GM18499 (cell line): ENCODE results near the gene AMHR2.
"Not testable (repeated sequence)": the region's sequence is repeated elsewhere in the genome, so short reads cannot be mapped to it uniquely, and the experiment has no call there.

Source experiments
- ATAC-seq: cut with Tn5 transposase; IDR thresholded peaks from one replicate; pipeline ENCODE4 v1.9.1; 2021; ENCODE audit warnings: moderate number of reproducible peaks; ENCODE audit not compliant: insufficient read depth, unreplicated experiment

AMHR2 gene

DNA sequence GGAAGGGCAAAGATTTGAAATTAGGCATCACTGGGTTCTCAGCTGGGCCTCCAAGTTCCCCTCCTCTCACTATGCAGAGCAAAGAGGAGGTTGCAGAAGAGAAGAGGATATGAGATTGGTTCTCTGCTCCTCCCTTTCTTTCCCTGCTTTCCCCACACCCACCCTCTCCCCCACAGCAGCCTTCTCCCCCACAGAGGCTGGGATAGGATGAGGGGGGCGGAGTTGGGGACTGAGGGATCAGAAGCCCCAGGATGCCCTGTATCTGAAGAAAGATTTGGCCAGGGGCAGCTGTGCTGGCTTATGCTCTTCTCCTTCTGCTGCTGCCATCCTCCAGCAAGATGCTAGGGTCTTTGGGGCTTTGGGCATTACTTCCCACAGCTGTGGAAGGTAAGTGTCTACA lies at the start of gene AMHR2:
TSS of gene AMHR2 (plus strand) at position 259 of the 400 bp plus-strand sequence. CDS start at position 339, 80 bp downstream.
- no peak for ATAC-seq

DNA sequence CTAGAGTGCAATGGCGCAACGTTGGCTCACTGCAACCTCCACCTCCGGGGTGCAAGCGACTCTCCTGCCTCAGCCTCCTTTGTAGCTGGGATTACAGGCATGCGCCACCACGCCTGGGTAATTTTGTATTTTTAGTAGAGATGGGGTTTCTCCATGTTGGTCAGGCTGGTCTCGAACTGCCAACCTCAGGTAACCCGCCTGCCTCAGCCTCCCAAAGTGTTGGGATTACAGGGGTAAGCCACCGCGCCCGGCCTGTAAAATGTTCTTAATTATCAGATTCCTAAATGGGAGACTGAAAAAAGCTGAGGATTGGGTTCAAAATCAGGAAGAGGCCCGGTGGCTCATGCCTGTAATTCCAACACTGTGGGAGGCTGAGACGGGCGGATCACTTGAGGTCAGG lies 49.4 kb upstream of the AMHR2 start:
- ATAC-seq: not testable (repeated sequence)

DNA sequence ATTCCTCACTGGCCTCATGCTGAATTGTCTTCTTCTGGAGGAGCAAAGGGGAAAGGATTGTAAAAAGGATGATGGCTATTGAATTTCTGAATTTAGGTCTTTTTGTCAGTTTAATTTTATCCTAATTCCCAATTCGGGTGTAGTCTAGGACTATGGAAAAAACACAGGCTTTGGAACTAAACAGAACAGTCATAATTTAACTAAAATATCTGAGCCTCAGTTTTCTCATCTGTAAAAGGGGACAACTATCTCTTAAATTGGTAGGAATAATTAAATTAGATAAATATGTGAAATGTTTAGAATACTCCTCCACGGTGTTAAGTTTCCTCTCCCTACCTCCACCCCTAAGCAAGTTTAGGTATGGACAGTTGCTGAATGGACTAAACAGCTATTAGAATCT lies 46.9 kb upstream of the AMHR2 start:
- ATAC-seq: no peak

DNA sequence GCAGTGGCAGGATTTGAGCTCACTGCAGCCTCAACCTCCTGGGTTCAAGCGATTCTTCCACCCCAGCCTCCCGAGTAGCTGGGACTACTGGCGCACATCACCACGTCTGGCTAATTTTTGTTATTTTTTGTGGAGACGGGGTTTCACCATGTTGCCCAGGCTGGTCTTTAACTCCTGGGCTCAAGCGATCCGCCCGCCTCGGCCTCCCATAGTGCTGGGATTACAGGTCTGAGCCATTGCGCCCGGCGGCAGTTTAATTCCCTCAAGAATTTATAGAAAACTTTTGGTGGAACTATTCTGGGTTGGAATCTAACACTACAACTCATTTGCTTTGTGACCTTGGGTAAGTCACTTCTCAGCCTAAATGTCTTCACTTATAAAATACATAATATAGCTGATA lies 45.4 kb upstream of the AMHR2 start:
- ATAC-seq: no peak

DNA sequence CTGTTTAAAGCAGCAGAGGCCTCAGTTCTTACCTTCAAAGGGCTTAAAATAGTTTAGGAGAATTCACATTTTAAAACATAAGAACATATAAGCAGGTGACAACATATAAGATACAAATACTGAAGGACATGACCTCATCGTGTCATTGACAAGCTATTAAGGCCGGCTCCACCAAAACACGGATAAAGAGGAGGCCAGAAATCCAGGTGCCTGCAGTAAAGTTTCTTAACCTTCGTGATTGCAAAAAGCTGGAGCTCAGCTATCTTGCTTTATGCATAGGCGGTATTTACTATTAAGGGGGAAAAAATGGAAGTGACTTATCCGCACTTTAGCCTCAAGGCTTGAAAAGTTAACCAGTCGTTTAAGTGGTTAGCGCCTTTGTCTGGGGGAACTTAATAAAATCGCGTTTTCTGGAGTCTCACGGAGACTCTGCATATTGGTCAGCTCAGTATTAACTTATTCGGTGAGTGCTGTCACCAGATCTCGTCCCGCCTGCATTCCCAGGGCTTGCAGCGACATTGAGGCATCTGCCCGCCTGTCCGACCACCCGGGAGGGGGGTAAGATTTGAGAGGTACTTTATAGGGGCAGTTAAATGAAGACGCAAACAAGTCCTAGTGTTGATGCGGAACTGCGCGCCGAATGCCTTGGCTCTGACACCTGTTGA lies 44.8 kb upstream of the AMHR2 start:
- no peak for ATAC-seq

DNA sequence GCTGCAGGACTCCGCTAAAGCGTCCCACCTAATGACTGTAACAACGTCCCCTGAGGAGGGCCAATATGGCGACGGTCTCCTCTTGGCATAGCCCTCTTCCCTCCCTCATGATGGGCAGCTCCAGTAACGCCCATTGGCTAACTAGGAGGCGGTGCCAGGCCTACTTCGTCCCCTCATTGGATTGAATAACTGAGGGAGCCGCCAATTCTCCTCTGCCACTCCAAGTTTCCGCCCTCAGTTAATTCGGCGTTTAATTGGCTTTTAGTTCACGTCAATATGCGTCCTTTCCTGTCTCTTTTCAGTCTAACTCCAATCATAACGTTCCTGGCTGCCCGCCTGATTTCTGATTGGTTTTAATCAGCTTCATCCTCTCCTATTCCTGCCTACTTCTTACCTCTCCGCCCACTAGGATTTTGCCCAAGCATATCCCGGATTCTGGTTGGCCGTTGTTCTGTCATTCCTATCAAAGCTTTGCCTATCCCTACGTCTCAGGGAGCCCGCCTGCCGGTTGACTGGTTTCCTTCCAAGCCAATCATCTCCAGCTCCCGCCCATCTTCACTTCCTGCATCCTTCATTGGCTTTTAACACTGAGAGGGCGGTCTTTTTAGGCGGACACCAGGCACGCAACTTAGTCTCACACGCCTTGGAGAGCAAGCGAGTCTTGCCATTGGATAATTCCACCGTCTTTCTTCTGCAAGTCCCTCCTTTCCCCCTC lies 44.1 kb upstream of the AMHR2 start:
- ATAC-seq: peak; percentile 77

DNA sequence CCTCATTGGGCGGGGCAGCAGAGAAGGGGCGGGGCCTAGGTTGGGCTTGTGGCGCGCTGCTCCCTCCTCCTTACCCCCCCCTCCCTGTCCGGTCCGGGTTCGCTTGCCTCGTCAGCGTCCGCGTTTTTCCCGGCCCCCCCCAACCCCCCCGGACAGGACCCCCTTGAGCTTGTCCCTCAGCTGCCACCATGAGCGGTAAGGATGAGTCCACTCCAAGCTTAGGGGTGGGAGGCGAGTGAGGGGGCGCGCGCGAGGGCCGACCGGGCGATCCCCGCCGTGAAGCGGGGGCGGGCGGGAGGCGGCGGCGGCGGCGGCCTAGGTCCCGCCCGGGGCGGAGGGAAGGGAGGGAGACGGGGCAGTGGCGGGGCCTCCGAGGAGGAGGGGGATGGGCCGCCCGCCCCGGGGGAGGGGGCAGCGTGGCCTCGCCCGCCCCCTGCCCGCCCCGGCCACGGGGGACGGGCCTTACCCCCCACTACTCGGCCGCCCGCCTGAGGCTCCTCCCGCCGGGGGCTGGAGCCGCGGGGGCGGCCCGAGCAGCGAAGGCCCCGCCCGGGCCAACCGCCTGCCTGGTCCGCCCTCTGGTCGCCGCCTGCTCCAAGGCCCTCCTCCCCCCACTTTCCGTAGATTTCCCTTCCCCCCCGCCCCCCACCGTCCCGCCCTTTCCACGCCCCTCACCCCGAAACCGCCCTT lies 43.4 kb upstream of the AMHR2 start, which contains the start of gene SP1:
TSS of gene SP1 (plus strand) at position 73 of the 690 bp plus-strand sequence. CDS start at position 189, 116 bp downstream.
- no peak for ATAC-seq

DNA sequence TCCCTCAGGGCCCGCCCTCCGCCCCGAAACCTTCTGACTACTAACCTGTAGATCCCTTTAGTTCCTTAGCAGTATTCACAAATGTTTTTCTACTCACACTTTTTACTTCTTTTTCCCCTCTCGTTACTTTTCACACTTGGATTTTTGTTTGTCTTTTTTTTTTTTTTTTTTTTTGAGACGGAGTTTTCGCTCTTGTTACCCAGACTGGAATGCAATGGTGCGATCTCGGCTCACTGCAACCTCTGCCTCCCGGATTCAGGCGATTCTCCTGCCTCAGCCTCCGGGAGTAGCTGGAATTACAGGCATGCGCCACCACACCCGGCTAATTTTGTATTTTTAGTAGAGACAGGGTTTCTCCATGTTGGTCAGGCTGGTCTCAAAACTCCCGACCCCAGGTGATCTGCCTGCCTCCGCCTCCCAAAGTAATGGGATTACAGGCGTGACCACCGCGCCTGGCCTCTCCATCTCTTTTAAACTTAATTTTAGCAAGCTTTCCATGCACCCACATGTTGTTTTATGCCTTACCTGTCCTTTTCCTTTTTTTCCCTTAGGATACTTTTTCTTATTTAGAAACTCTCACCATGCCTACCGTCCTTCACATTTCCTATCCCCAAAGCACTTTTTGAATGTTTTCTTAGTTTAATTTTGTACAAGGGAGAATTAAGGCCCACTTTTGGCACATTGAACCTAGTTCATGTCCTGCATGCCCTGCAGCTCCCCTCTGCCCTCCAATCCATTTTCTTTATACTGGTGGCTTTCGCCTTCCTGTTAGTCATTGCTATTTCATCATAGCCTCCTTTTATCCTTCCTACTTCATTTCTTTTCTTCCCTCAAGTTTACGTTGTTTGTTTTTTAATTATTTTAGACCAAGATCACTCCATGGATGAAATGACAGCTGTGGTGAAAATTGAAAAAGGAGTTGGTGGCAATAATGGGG lies 42.6 kb upstream of the AMHR2 start:
- no peak for ATAC-seq

DNA sequence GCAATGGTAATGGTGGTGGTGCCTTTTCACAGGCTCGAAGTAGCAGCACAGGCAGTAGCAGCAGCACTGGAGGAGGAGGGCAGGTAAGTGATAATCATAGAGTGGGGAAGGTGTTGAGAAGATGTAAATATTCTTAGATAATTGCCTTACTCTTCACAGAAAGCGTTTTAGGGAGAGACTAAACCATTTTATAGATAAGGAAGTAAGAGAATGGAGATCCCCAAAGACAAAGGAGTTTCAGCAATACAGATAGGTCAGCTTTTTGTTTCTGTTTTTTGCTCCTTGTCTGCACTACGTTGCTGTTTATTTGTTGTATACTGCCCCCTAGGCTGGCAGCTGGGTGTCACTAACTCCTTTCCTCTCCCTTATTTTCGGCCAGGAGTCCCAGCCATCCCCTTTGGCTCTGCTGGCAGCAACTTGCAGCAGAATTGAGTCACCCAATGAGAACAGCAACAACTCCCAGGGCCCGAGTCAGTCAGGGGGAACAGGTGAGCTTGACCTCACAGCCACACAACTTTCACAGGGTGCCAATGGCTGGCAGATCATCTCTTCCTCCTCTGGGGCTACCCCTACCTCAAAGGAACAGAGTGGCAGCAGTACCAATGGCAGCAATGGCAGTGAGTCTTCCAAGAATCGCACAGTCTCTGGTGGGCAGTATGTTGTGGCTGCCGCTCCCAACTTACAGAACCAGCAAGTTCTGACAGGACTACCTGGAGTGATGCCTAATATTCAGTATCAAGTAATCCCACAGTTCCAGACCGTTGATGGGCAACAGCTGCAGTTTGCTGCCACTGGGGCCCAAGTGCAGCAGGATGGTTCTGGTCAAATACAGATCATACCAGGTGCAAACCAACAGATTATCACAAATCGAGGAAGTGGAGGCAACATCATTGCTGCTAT lies 41.7 kb upstream of the AMHR2 start:
- ATAC-seq: no peak

DNA sequence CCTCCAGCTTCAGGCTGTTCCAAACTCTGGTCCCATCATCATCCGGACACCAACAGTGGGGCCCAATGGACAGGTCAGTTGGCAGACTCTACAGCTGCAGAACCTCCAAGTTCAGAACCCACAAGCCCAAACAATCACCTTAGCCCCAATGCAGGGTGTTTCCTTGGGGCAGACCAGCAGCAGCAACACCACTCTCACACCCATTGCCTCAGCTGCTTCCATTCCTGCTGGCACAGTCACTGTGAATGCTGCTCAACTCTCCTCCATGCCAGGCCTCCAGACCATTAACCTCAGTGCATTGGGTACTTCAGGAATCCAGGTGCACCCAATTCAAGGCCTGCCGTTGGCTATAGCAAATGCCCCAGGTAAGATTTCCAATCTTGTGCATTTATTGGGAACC lies 40.4 kb upstream of the AMHR2 start:
- no peak for ATAC-seq

DNA sequence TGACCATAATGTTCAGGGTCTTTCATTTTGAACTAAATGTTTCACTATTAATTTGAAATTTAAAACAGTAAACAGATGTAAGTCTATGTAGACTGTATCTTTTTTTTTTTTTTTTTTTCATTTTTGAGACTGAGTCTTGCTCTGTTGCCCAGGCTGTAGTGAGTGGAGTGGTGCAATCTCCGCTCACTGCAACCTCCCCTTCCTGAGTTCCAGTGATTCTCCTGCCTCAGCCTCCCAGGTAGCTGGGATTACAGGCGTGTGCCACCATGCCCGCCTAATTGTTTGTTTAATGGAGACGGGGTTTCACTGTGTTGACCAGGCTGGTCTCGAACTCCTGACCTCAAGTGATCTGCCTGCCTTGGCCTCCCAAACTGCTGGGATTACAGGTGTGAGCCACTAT lies 37.3 kb upstream of the AMHR2 start:
- ATAC-seq: not testable (repeated sequence)

DNA sequence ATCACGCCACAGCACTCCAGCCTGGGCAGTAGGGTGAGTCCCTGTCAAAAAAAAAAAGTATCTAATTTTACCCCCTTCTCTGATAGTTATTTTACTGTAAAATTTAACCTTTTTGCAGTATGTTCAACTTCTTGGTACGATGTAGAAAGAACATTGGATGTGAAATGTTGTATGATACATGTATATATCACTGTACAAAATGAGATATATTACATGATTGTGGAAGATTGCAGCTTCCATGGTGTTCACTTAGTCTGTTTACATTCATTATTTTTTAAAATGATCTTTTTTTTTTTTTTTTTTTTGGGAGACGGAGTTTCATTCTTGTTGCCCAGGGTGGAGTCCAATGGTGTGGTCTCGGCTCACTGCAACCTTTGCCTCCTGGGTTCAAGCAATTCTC lies 34.7 kb upstream of the AMHR2 start:
- ATAC-seq: no peak

DNA sequence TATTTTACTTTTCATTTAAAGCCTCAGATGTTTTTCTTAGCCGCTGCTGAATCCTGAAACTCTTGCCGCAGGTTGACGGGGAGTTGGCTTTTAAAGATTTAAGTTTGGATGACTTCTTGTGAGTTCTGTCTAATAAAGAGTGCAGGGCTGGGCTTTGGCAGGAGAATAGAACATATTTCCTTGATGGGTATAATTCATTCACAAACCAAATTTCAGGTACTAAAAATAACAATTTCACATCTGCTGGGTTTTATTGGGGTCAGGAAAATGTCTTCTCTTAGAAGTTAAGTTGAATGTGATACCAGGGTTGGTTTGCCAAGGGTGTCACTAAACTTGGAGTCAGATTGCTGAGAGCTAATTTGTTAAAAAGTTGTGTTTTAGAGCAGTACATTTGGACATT lies 34.0 kb upstream of the AMHR2 start:
- ATAC-seq: no peak

DNA sequence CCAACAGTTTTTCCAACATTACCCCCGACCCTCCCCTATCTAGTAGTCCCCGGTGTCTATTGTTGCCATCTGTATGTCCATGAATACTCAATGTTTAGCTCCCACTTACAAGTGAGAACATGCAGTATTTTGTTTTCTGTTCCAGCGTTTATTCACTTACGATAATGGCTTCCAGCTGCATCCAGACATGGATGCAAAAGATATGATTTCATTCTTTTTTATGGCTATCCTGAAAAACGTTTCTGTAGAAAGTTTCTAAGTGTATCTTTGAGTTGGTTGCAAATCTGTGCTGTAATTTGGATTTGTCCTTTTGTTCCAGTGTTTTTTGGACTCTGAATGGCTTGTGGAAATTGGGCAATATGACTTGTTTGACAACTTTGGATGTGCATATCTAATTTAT lies 31.9 kb upstream of the AMHR2 start:
- no peak for ATAC-seq

DNA sequence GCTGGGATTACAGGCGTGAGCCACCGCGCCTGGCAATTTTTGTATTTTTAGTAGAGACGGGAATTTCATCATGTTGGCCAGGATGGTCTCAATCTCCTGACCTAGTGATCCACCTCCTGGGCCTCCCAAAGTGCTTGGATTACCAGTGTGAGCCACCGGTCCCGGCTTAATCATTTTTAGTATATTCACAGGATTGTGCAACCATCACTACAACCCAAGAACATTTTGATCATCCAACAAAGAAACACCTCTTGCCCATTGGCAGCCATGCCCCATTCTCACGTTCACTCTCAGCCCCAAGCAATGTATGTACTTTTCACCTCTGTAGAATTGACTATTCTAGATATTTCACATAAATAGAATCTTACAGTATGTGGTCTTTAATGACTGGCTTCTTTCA lies 23.8 kb upstream of the AMHR2 start:
- no peak for ATAC-seq

DNA sequence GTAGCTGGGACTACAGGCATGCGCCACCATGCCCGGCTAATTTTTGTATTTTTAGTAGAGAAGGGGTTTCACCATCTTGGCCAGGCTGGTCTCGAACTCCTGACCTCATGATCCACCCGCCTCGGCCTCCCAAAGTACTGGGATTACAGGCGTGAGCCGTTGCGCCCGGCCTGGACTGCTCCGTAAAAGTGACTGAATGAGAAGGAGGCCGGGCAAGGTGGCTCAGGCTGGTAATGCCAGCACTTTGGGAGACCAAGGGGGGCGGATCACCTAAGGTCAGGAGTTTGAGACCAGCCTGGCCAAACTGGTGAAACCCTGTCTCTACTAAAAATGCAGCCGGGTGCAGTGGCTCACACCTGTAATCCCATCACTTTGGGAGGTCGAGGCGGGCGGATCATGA lies 21.3 kb upstream of the AMHR2 start:
- ATAC-seq: not testable (repeated sequence)

DNA sequence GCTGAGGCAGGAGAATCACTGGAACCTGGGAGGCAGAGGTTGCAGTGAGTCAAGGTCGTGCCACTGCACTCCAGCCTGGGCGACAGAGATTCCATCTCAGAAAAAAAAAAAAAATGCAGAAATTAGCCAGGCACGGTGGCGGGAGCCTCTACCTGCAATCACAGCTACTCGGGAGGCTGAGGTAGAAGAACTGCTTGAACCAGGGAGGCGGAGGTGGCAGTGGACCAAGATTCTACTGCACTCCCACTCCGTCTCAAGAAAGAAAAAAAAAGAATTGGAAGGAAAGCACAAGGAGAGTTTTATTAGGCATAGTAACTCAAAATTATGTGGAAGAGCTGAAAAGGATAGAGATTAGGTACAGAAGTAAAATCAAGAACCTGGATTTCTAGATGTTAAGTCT lies 20.8 kb upstream of the AMHR2 start:
- no peak for ATAC-seq

DNA sequence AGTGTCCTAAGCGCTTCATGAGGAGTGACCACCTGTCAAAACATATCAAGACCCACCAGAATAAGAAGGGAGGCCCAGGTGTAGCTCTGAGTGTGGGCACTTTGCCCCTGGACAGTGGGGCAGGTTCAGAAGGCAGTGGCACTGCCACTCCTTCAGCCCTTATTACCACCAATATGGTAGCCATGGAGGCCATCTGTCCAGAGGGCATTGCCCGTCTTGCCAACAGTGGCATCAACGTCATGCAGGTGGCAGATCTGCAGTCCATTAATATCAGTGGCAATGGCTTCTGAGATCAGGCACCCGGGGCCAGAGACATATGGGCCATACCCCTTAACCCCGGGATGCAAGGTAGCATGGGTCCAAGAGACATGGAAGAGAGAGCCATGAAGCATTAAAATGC lies 12.7 kb upstream of the AMHR2 start:
- ATAC-seq: no peak

DNA sequence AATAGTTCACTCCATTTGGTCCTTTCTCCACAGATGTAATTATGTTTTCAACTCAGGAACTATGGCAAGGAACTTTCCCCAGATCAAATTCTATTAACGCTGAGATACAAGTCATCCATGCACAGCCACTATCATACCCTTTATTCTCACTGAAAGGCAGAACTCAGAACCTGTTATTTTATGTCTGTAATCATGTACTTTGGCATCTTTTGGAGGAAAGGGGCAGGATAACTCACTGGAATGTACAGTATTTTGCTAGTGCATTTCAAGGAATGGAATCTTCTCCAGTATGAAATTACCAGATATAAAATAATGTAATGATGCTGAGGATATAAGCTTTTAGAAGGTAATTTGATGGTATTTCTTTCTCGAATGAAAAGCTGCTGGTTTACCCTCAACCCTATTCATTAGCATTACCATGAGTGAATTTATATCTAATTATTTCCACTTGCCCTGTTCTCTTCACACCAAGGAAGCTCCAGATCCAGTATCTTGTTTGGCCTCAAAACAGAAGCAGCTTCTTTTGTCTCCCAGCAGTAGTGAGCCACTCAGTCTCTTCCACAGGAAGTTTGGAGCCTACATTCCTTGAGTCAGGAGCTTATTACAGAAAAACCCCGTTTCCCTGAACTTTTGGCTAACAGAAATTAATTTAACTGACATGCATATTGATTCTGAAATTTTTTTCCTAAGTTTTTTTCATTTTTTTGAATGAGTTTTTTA lies 10.0 kb upstream of the AMHR2 start:
- no peak for ATAC-seq
